MCF 10A (cell line): Measurements from ENCODE around the gene DDX53. TPM values are rescaled to one million over a fixed set of nuclear protein-coding genes. Genes with fewer than 3 reads are reported as not detected.

Source experiments
- BruUV-seq: library from RNA; stranded (reverse); fragments of 400-500 nt; replicated peaks from 2 replicates; lab custom pipeline; 2021; lab: Mats Ljungman, UMichigan
- CTCF ChIA-PET: fragments of 300-600 bp; sonication (Branson Sonifier 250); formaldehyde crosslinking; extraction: SDS; loops from one replicate; lab custom pipeline; 2021; ENCODE audit warnings: antibody characterized with exemption, inconsistent platforms; lab: Yijun Ruan, JAX
- POLR2A ChIA-PET: fragments of 300-600, 350-650 bp; sonication (Branson Sonifier 250); formaldehyde crosslinking; extraction: SDS; loops from one replicate; lab custom pipeline; 2020; ENCODE audit warnings: antibody characterized with exemption, inconsistent platforms; lab: Yijun Ruan, JAX
- DNase-seq: peaks from one replicate; pipeline ENCODE4 v3.0.0-alpha.2; 2018; ENCODE audit not compliant: unreplicated experiment
- H3K27ac Mint-ChIP-seq: one replicate; pipeline ENCODE4 v1.8.0; 2022; ENCODE audit warnings: mild to moderate bottlenecking, low read depth, mixed read lengths; ENCODE audit not compliant: unreplicated experiment
- H3K27me3 Mint-ChIP-seq: one replicate; pipeline ENCODE4 v1.8.0; 2022; ENCODE audit warnings: mixed read lengths; ENCODE audit not compliant: insufficient read depth, unreplicated experiment
- H3K36me3 Mint-ChIP-seq: one replicate; pipeline ENCODE4 v1.8.0; 2022; ENCODE audit warnings: mild to moderate bottlenecking, moderate library complexity, mixed read lengths; ENCODE audit not compliant: insufficient read depth, unreplicated experiment
- H3K4me1 Mint-ChIP-seq: one replicate; pipeline ENCODE4 v1.8.0; 2022; ENCODE audit warnings: mixed read lengths; ENCODE audit not compliant: insufficient read depth, unreplicated experiment
- H3K4me3 Mint-ChIP-seq: one replicate; pipeline ENCODE4 v1.8.0; 2022; ENCODE audit warnings: mild to moderate bottlenecking, moderate library complexity, mixed read lengths; ENCODE audit not compliant: unreplicated experiment
- H3K9me3 Mint-ChIP-seq: one replicate; pipeline ENCODE4 v1.8.0; 2022; ENCODE audit warnings: mixed read lengths; ENCODE audit not compliant: unreplicated experiment
- intact Hi-C: fragments of 100-400 bp; cut with micrococcal nuclease; formaldehyde crosslinking; loops from 2 replicates; pipeline ENCODE4 v1.14.1; 2022
- total RNA-seq: library from RNA; stranded (reverse); gene quantifications from 2 replicates; pipeline ENCODE4 v1.2.3, GENCODE V29; 2022
- TF ChIP-seq, protein P1 (sequence below): fragments of 200-600 bp; IDR thresholded peaks from one replicate; pipeline ENCODE4 v1.8.0; 2022; ENCODE audit warnings: antibody characterized with exemption, mild to moderate bottlenecking; ENCODE audit not compliant: unreplicated experiment

Gene DDX53
- total RNA-seq, 1 experiment from 2014 or later: not detected

DNA sequence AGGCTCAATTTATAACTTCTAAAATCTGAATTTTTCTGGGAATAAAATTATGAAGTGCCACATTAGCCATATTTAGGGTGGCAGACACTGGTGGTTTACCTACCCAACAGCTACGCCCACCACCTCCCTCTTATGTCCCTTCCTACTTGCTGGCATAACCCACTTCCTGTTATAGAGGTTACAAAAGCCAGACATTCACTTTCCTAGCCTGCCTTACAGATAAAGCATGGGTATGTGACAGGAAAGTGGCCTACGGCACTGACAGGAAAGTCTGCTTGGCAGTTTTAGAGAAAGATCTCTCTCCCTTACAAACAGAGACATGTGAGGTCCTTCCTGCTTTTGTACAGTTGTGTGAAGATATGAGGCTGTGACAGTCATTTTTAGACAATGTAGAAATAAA lies 12.4 kb downstream of the DDX53 start:
- H3K9me3 Mint-ChIP-seq: no peaks in the 10 kb centered on the region
- POLR2A ChIA-PET: interaction anchor here (0.7 kb wide), 1 partner anchor 655 kb away, joined by 3 read pairs; no protein-coding TSS in a partner anchor
- DNase-seq: no peak

DNA sequence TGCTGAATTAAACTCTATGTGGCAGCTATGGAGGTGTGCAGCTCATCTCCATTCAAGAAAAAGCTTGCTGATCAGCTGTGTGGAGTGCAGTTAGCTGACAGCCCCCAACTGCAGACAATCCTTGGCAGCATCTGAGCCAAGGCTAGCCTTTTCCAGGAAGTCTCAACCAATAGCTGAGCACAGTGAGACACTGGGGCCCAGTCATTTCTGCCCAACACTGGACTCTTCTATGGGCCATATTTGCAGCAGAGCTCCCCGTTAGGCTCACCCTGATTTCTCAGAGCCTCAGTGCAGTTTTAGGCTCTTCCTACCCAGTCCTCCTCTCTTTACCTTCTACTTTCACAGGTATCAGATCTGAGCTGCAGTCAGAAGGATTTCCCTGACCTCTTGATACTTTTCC lies 12.9 kb downstream of the DDX53 start:
- TF ChIP-seq, protein P1, sequence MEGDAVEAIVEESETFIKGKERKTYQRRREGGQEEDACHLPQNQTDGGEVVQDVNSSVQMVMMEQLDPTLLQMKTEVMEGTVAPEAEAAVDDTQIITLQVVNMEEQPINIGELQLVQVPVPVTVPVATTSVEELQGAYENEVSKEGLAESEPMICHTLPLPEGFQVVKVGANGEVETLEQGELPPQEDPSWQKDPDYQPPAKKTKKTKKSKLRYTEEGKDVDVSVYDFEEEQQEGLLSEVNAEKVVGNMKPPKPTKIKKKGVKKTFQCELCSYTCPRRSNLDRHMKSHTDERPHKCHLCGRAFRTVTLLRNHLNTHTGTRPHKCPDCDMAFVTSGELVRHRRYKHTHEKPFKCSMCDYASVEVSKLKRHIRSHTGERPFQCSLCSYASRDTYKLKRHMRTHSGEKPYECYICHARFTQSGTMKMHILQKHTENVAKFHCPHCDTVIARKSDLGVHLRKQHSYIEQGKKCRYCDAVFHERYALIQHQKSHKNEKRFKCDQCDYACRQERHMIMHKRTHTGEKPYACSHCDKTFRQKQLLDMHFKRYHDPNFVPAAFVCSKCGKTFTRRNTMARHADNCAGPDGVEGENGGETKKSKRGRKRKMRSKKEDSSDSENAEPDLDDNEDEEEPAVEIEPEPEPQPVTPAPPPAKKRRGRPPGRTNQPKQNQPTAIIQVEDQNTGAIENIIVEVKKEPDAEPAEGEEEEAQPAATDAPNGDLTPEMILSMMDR: no peak
- ChIA-PET POLR2A (no interaction called here), CTCF (no interaction called here)
- no peak overlapping the region for H3K27ac Mint-ChIP-seq
- H3K27me3 Mint-ChIP-seq: peaks cover 50% of the 10 kb centered on the region
- no peak for DNase-seq
- H3K4me3 Mint-ChIP-seq: no peak overlapping the region
- no TSS peak for BruUV-seq
- intact Hi-C loops: no loop called here
- H3K36me3 Mint-ChIP-seq: no peaks in the 10 kb centered on the region
- H3K4me1 Mint-ChIP-seq: peaks cover 8% of the 10 kb centered on the region
- H3K9me3 Mint-ChIP-seq: no peaks in the 10 kb centered on the region

More for the DNA sequence above, 12.4 kb downstream of the DDX53 start:
- TF ChIP-seq, protein P1: no peak
- intact Hi-C loops: no loop called here
- Mint-ChIP-seq H3K4me3 (no peak overlapping the region), H3K4me1 (peaks cover 8% of the 10 kb centered on the region), H3K36me3 (no peaks in the 10 kb centered on the region), H3K27ac (no peak overlapping the region), H3K27me3 (peaks cover 50% of the 10 kb centered on the region)
- CTCF ChIA-PET: no interaction called here
- BruUV-seq: no TSS peak

DNA sequence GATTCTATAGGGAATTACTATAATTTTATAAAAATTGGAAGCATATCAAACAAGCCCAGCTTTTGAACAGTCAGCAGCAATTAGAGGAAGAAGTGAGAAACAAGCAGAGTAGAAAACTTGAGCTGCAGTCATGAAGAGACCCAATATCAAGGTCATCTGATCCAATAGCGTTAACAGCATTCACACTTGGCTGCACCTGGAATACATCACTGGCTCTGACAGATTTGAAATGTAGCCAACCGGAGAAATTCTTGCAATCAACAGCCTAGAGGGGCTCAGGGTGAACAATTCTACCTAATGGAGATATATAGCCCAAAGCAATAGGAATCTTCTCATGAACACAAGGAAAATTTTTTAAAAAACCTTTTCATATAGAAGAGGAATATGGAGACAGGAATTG lies 13.6 kb downstream of the DDX53 start:
- no TSS peak for BruUV-seq
- TF ChIP-seq, protein P1: no peak
- CTCF ChIA-PET: no interaction called here
- no peak overlapping the region for H3K27ac Mint-ChIP-seq
- peaks cover 43% of the 10 kb centered on the region for H3K27me3 Mint-ChIP-seq
- intact Hi-C loops: no loop called here
- no peak for DNase-seq
- H3K9me3 Mint-ChIP-seq: no peaks in the 10 kb centered on the region
- H3K4me3 Mint-ChIP-seq: no peak overlapping the region
- POLR2A ChIA-PET: interaction anchor here (0.6 kb wide), 1 partner anchor 867 kb away, joined by 3 read pairs; no protein-coding TSS in a partner anchor
- H3K4me1 Mint-ChIP-seq: peaks cover 7% of the 10 kb centered on the region
- no peaks in the 10 kb centered on the region for H3K36me3 Mint-ChIP-seq

DNA sequence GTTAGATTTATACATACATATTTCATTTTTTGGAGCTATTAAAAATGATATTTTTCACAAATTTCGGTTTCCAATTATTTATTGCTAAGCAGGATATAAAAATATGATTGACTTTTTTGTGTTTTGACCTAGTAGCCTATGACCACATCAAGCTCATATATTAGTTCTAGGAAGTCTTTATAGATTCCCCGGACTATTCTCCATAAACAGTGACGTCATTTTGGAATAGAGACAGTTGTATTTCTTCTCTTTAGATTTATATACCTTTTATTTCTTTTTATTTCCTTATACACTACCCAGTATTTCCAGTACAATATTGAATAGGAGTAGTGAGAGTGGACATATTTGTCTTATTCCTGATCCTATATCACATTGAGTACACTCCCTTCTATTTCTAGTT lies 31.8 kb downstream of the DDX53 start:
- Mint-ChIP-seq H3K4me3 (no peak overlapping the region), H3K4me1 (no peaks in the 10 kb centered on the region), H3K27me3 (peaks cover 31% of the 10 kb centered on the region), H3K27ac (no peak overlapping the region), H3K36me3 (no peaks in the 10 kb centered on the region), H3K9me3 (no peaks in the 10 kb centered on the region)
- no peak for DNase-seq
- CTCF ChIA-PET: interaction anchor here (0.8 kb wide), 1 partner anchor 23 kb away, joined by 3 read pairs; no protein-coding TSS in a partner anchor
- TF ChIP-seq, protein P1: no peak
- intact Hi-C loops: no loop called here
- POLR2A ChIA-PET: no interaction called here
- no TSS peak for BruUV-seq
